BJ (cell line): Measurements from ENCODE around the gene OR56A4. TPM values are rescaled to one million over a fixed set of nuclear protein-coding genes. Genes with fewer than 3 reads are reported as not detected.

Source experiments
- CTCF ChIA-PET: fragments of 350-600 bp; formaldehyde crosslinking; extraction: SDS; loops from one replicate; lab custom pipeline; 2021; ENCODE audit warnings: antibody characterized with exemption, inconsistent platforms; lab: Yijun Ruan, JAX
- POLR2A ChIA-PET: fragments of 300-600 bp; sonication (Branson Sonifier 250); formaldehyde crosslinking; extraction: SDS; loops from one replicate; lab custom pipeline; 2021; ENCODE audit warnings: antibody characterized with exemption; lab: Charles Lee
- DNase-seq: peaks from one replicate; pipeline ENCODE4 v3.0.0-alpha.2; 2011; ENCODE audit warnings: low read depth
- H3K27me3 ChIP-seq: 2 replicates; pipeline ENCODE4 v1.6.0; 2011; ENCODE audit warnings: low read length; ENCODE audit not compliant: control insufficient read depth, insufficient read depth
- H3K36me3 ChIP-seq: 2 replicates; pipeline ENCODE4 v1.5.1; 2011; ENCODE audit warnings: low read length; ENCODE audit not compliant: control insufficient read depth, insufficient read depth
- H3K4me3 ChIP-seq: 2 replicates; pipeline ENCODE4 v1.5.1; 2011; ENCODE audit warnings: low read depth, mild to moderate bottlenecking, control low read depth, low read length
- polyA plus RNA-seq: library from polyadenylated mRNA; depleted of rRNA; stranded (reverse); fragments of >200 nt; gene quantifications from 2 replicates; pipeline ENCODE4 v1.2.3, GENCODE V29; 2011
- TF ChIP-seq, protein P1 (sequence below): IDR thresholded peaks from 2 replicates; pipeline ENCODE4 v1.5.1; 2011; ENCODE audit warnings: low read depth, mild to moderate bottlenecking, control low read depth, inconsistent platforms, low read length, moderate library complexity; ENCODE audit not compliant: insufficient read depth

OR56A4 gene
- polyA plus RNA-seq, 1 experiment, result not detected

DNA sequence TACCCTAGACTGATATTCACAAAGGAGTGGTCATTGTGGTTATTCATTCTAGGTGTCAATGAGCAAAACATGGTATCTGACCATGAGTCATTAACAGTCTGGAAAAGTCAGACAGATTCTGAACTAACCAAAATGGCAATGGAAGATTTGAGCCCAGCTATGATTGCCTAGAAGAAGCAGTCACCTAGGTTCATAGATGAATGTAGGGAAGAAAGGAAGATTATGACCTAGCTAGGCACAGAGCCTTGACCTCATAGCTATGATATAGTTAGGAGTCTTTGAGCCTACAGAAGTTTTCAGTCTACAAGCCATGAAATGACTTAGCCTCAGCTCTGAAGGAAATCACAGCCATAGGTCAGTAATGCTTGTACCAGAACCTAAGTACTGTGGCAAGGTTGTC, 351 bp downstream of the OR56A4 start:
- H3K27me3 ChIP-seq, result no peaks in the 10 kb centered on the region
- no peak for DNase-seq
- CTCF ChIA-PET, result no interaction called here
- TF ChIP-seq, protein P1, sequence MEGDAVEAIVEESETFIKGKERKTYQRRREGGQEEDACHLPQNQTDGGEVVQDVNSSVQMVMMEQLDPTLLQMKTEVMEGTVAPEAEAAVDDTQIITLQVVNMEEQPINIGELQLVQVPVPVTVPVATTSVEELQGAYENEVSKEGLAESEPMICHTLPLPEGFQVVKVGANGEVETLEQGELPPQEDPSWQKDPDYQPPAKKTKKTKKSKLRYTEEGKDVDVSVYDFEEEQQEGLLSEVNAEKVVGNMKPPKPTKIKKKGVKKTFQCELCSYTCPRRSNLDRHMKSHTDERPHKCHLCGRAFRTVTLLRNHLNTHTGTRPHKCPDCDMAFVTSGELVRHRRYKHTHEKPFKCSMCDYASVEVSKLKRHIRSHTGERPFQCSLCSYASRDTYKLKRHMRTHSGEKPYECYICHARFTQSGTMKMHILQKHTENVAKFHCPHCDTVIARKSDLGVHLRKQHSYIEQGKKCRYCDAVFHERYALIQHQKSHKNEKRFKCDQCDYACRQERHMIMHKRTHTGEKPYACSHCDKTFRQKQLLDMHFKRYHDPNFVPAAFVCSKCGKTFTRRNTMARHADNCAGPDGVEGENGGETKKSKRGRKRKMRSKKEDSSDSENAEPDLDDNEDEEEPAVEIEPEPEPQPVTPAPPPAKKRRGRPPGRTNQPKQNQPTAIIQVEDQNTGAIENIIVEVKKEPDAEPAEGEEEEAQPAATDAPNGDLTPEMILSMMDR, result no peak
- H3K4me3 ChIP-seq, result no peak overlapping the region
- no peaks in the 10 kb centered on the region for H3K36me3 ChIP-seq
- POLR2A ChIA-PET, result no interaction called here

DNA sequence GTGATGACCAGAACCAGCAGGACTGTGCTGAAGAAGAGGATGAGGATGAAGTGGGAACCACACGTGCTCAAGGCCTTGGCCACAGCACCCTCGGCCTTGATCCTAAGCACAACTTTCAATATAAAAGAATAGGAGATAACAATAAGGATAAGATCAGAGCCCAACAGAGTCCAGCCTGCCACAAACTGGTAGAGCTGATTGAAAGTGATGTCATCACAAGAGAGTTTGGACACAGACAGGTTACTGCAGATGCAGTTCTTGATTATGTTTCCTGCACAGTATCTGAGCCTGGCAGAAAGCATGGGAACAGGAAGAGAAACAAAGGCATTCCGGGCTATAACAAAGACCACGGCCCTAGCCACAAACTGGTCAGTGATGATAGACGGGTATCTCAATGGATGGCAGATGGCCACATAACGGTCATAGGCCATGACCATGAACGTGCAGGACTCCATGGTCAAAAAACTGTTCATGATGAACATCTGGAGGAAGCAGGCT, 4.5 kb downstream of the OR56A4 start:
- no peaks in the 10 kb centered on the region for H3K36me3 ChIP-seq
- TF ChIP-seq, protein P1, result no peak
- no peak overlapping the region for H3K4me3 ChIP-seq
- no peaks in the 10 kb centered on the region for H3K27me3 ChIP-seq
- POLR2A ChIA-PET, result no interaction called here
- DNase-seq, result no peak
- CTCF ChIA-PET, result interaction anchor here (1.0 kb wide), 2 partner anchors 10 to 361 kb away, joined by 3 read pairs; no protein-coding TSS in a partner anchor

DNA sequence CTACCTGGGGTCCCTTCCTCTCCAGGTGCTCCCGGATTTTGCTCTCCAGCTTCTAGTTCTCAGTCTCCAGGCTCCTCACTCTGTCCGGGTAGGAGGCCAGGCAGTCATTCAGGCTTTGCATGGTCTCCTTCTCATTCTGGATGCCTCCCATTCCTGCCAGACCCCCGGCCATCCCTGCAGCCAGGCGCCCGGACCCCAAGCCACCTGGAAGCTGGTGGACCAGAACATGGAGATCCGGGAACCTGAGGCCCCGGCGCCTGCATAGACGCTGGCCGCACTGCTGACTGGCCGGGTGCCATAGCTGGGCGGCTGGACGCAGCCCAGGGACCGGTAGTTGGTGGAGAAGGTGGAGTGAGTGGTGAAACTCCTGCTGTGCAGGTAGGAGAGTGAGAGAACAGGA, 12.0 kb downstream of the OR56A4 start:
- TF ChIP-seq, protein P1, result no peak
- CTCF ChIA-PET, result no interaction called here
- Histone ChIP-seq H3K36me3 (no peaks in the 10 kb centered on the region), H3K4me3 (no peak overlapping the region), H3K27me3 (no peaks in the 10 kb centered on the region)
- POLR2A ChIA-PET, result no interaction called here
- no peak for DNase-seq

DNA sequence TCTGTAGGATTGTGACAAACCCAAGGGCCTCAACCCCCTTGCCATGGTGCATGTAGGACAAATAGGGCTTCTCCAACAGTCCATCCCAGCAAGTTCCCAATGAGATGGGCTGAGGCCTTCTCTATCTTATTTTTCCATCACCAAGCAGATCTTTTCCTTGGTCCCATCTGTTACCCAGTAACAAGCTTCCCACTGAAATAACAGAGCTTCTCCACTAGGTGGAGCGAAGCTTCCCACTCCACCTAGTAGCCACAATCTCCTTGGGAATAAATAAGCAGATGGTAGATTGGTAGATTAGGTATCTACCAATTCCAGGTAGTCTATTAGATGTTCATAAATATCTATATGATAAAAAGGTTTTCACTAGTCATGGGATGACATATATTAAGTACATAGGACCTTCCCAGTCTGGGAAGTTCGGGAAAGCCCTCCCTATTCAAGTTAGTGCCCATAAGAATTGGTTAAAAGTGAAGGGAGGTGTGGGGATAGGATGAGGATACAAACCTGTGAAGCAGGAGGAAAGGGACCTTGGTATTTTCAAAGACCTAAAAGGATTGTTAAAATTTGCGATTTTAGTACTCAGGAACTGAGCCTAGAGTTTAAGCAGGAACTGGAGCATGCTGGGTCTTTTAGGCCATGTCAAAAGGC, 14.0 kb downstream of the OR56A4 start:
- CTCF ChIA-PET, result interaction anchor here (0.7 to 3.1 kb wide), 5 partner anchors 8 to 370 kb away, joined by 3 to 16 read pairs (median 3); no protein-coding TSS in a partner anchor

DNA sequence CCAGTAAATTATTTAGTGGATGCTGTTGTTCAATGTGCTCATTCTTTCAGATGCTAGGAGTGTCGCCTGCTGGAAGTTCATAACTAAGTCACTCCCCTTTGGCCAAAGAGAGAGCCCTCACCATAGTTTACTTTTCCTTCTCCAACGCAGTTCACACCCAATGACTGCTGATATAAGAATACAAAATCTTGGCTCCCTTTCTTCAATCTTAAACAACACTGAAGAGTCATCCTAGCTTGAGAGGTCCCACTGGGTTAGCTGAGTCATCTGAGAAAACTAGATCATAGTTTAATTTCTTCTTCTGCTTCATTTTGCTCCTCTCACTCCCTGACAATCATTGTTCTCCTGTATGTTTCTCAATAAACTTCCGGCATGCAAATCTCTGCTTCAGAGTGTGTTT, 14.6 kb downstream of the OR56A4 start:
- ChIA-PET POLR2A (no interaction called here), CTCF (interaction anchor here (0.7 to 3.1 kb wide), 6 partner anchors 8 to 371 kb away, joined by 3 to 16 read pairs (median 3); no protein-coding TSS in a partner anchor)
- no peak for DNase-seq
- no peak overlapping the region for H3K4me3 ChIP-seq
- TF ChIP-seq, protein P1, result no peak
- no peaks in the 10 kb centered on the region for H3K36me3 ChIP-seq
- H3K27me3 ChIP-seq, result no peaks in the 10 kb centered on the region

More for the DNA sequence above, 14.0 kb downstream of the OR56A4 start:
- no peaks in the 10 kb centered on the region for H3K36me3 ChIP-seq
- H3K4me3 ChIP-seq, result no peak overlapping the region
- POLR2A ChIA-PET, result no interaction called here
- DNase-seq, result no peak
- TF ChIP-seq, protein P1, result peak; percentile 54
- H3K27me3 ChIP-seq, result no peaks in the 10 kb centered on the region
